GM12878 (cell line): ENCODE measurements around the gene CCDC144A. TPM values are rescaled to one million over a fixed set of nuclear protein-coding genes. Genes with fewer than 3 reads are reported as not detected.

Source experiments
- ATAC-seq: fragments of 200-7000 bp; cut with Tn5 transposase; 3 replicates; pipeline ENCODE4 v1.9.1; 2020; ENCODE audit warnings: mild to moderate bottlenecking, moderate library complexity
- BruUV-seq: library from RNA; stranded (reverse); fragments of 400-500 nt; replicated peaks from 2 replicates; lab custom pipeline; 2021; lab: Mats Ljungman, UMichigan
- CTCF ChIA-PET: fragments of 300-600 bp; sonication (Branson Sonifier 250); formaldehyde crosslinking; extraction: SDS; loops from one replicate; lab custom pipeline; 2021; ENCODE audit warnings: inconsistent platforms; lab: Yijun Ruan, JAX
- POLR2A ChIA-PET: fragments of 350-600 bp; formaldehyde crosslinking; extraction: SDS; loops from one replicate; lab custom pipeline; 2021; ENCODE audit warnings: inconsistent platforms; lab: Charles Lee
- RAD21 ChIA-PET: fragments of 300-600 bp; sonication (Branson Sonifier 250); formaldehyde crosslinking; loops from one replicate; lab custom pipeline; 2023; ENCODE audit warnings: antibody characterized with exemption; ENCODE audit not compliant: unreplicated experiment; lab: Charles Lee
- SMC1A ChIA-PET: fragments of 300-600 bp; sonication (Branson Sonifier 250); formaldehyde crosslinking; loops from one replicate; lab custom pipeline; 2023; ENCODE audit not compliant: unreplicated experiment, uncharacterized antibody; lab: Charles Lee
- DNase-seq: peaks from one replicate; pipeline ENCODE4 v3.0.0-alpha.2; 2011; ENCODE audit warnings: low read depth, low spot score
- FAIRE-seq: peaks from 3 replicates; lab custom pipeline; 2011; peaks lifted over from hg19 to GRCh38; lab: Jason Lieb, UNC
- H2AFZ ChIP-seq: 2 replicates; pipeline ENCODE4 v1.6.0; 2011; ENCODE audit warnings: low read depth, low read length, control low read depth; ENCODE audit not compliant: control insufficient read depth
- H3K27ac ChIP-seq: 2 replicates; pipeline ENCODE4 v1.5.1; 2011; ENCODE audit warnings: control low read depth; ENCODE audit not compliant: control insufficient read depth, insufficient read depth
- H3K27me3 ChIP-seq, 2 experiments: replicated peaks in 1 of 2; 2 replicates each; pipeline versions ENCODE4 v1.6.0 to v1.6.1; 2011; ENCODE audit warnings: low read length in 1 of 2; ENCODE audit not compliant: control insufficient read depth in 2 of 2, insufficient read depth in 2 of 2
- H3K36me3 ChIP-seq, 2 experiments: 2 replicates each; pipeline ENCODE4 v1.5.1; 2011; ENCODE audit warnings: low read length in 1 of 2; ENCODE audit not compliant: control insufficient read depth in 2 of 2, insufficient read depth in 2 of 2
- H3K4me1 ChIP-seq: 2 replicates; pipeline ENCODE4 v1.6.1; 2011; ENCODE audit warnings: mild to moderate bottlenecking, low read length, moderate library complexity, mixed read lengths; ENCODE audit not compliant: control insufficient read depth, insufficient read depth
- H3K4me2 ChIP-seq: 2 replicates; pipeline ENCODE4 v1.6.0; 2011; ENCODE audit warnings: control low read depth; ENCODE audit not compliant: control insufficient read depth, insufficient read depth
- H3K4me3 ChIP-seq: fragments of 200-600 bp; sonication (generic); 2 replicates; pipeline ENCODE4 v1.5.1; 2016
- H3K79me2 ChIP-seq: 2 replicates; pipeline ENCODE4 v1.6.0; 2011; ENCODE audit warnings: low read length; ENCODE audit not compliant: control insufficient read depth, insufficient read depth
- H3K9ac ChIP-seq: 2 replicates; pipeline ENCODE4 v1.8.0; 2011; ENCODE audit warnings: low read length, control low read depth, mixed read lengths; ENCODE audit not compliant: control insufficient read depth, insufficient read depth
- H3K9me3 ChIP-seq: replicated peaks from 3 replicates; pipeline ENCODE4 v1.5.1; 2011; ENCODE audit warnings: mild to moderate bottlenecking, low read length; ENCODE audit not compliant: control insufficient read depth, insufficient read depth
- H4K20me1 ChIP-seq: 2 replicates; pipeline ENCODE4 v1.6.0; 2011; ENCODE audit not compliant: control insufficient read depth, insufficient read depth
- BCL11A ChIP-seq: IDR thresholded peaks from 2 replicates; pipeline ENCODE4 v1.6.1; 2011; ENCODE audit warnings: low read depth, low read length
- HDAC2 ChIP-seq: fragments of 200-600 bp; sonication (generic); IDR thresholded peaks from 2 replicates; pipeline ENCODE4 v1.6.1; 2017
- IRF4 ChIP-seq: IDR thresholded peaks from 2 replicates; pipeline ENCODE4 v1.6.1; 2011; ENCODE audit warnings: low read depth, low read length
- KAT2A ChIP-seq: conservative IDR thresholded peaks from 2 replicates; pipeline ENCODE4 v1.6.1; 2011; ENCODE audit warnings: low read depth, low read length; ENCODE audit not compliant: control insufficient read depth
- MXI1 ChIP-seq: fragments of 150-350 bp; IDR thresholded peaks from 2 replicates; pipeline ENCODE4 v1.6.1; 2011; ENCODE audit warnings: low read depth, mild to moderate bottlenecking, inconsistent platforms, low read length, improper control_type of control experiment
- RBBP5 ChIP-seq: fragments of 200-600 bp; sonication (generic); conservative IDR thresholded peaks from 2 replicates; pipeline ENCODE4 v1.6.1; 2016
- RELA ChIP-seq: fragments of 450-650 bp; IDR thresholded peaks from 2 replicates; pipeline ENCODE4 v1.8.0; 2014; ENCODE audit warnings: borderline replicate concordance; ENCODE audit not compliant: partially characterized antibody
- SMAD1 ChIP-seq: fragments of 450-650 bp; IDR thresholded peaks from 2 replicates; pipeline ENCODE4 v1.6.1; 2018; ENCODE audit warnings: mild to moderate bottlenecking, low read depth; ENCODE audit not compliant: partially characterized antibody
- SP1 ChIP-seq: IDR thresholded peaks from one replicate; pipeline ENCODE4 v1.6.1; 2011; ENCODE audit warnings: low read depth, low read length
- STAT1 ChIP-seq: fragments of 450-650 bp; conservative IDR thresholded peaks from 2 replicates; pipeline ENCODE4 v1.6.1; 2014; ENCODE audit warnings: antibody characterized with exemption, mild to moderate bottlenecking
- STAT3 ChIP-seq: IDR thresholded peaks from 2 replicates; pipeline ENCODE4 v1.6.1; 2011; ENCODE audit warnings: low read depth, low read length, improper control_type of control experiment
- SUZ12 ChIP-seq: fragments of 200-600 bp; sonication (generic); IDR thresholded peaks from one replicate; pipeline ENCODE4 v1.6.1; 2018; ENCODE audit warnings: antibody characterized with exemption, mild to moderate bottlenecking; ENCODE audit not compliant: unreplicated experiment
- ZNF384 ChIP-seq: IDR thresholded peaks from 2 replicates; pipeline ENCODE4 v1.6.1; 2012; ENCODE audit warnings: low read depth, mild to moderate bottlenecking, low read length, improper control_type of control experiment, borderline replicate concordance
- WGBS: methylation state at CpG from one replicate; pipeline ENCODE4 v1.1.6; 2016; ENCODE audit warnings: low lambda C conversion rate; ENCODE audit not compliant: insufficient replicate concordance, insufficient coverage; ENCODE audit errors: missing lambda C conversion rate; 5-methylcytosine and 5-hydroxymethylcytosine counted together
- in situ Hi-C: fragments of 300-500 bp; cut with MboI; formaldehyde crosslinking; loops from 9 replicates; pipeline ENCODE4 v1.14.3; 2018; ENCODE audit warnings: mixed read lengths
- intact Hi-C: fragments of 100-400 bp; cut with micrococcal nuclease; formaldehyde crosslinking; loops from one replicate; pipeline ENCODE4 v1.14.2; 2022; ENCODE audit not compliant: unreplicated experiment
- polyA plus RNA-seq, 11 experiments: library from polyadenylated mRNA; depleted of rRNA in 4 of 11; unstranded in 6 of 11; stranded (reverse) in 5 of 11; fragments of >200 nt; fragmentation: Nextera tagmentation in 4 of 11; fragmentation: Illumina TruSeq in 1 of 11; extraction: Ambion mirVana in 4 of 11; extraction: Trizol in 1 of 11; gene quantifications; 1 replicate in 1 of 11; 2 replicates in 10 of 11; pipeline versions ENCODE4 v1.2.1 to v1.2.3, GENCODE V29; 2011 to 2016; ENCODE audit warnings: inconsistent platforms in 2 of 11, missing spikeins in 2 of 11, low read depth in 1 of 11
- total RNA-seq, 4 experiments: library from RNA; depleted of rRNA in 3 of 4; stranded (reverse); fragments of >200 nt in 3 of 4; fragmentation: Illumina TruSeq in 1 of 4; extraction: Trizol in 1 of 4; gene quantifications; 2 replicates each; pipeline versions ENCODE4 v1.2.1 to v1.2.3, GENCODE V29; 2013 to 2021
- TF ChIP-seq, protein P1 (sequence below): fragments of 150-350 bp; IDR thresholded peaks from 2 replicates; pipeline ENCODE4 v1.6.1; 2016; ENCODE audit warnings: low read depth, low read length
- TF ChIP-seq, protein P2 (sequence below), 3 experiments: IDR thresholded peaks in 2 of 3; conservative IDR thresholded peaks in 1 of 3; 2 replicates each; pipeline ENCODE4 v1.5.1; 2011; ENCODE audit warnings: low read depth in 3 of 3, low read length in 3 of 3, mild to moderate bottlenecking in 3 of 3, control low read depth in 2 of 3, moderate library complexity in 2 of 3, inconsistent platforms in 1 of 3, mixed read lengths in 1 of 3; ENCODE audit not compliant: control insufficient read depth in 2 of 3, insufficient read depth in 1 of 3; ENCODE audit errors: extremely low read depth in 1 of 3
- TF ChIP-seq, protein P3 (sequence below): IDR thresholded peaks from 2 replicates; pipeline ENCODE4 v1.6.1; 2012; ENCODE audit warnings: mild to moderate bottlenecking, low read depth, low read length

The CCDC144A gene
- total and polyA plus RNA-seq, 10 of the 15 experiments (the other 5 are each of a cell fraction or from before 2014, with no cell fraction given), result 0.05 to 1.7 (median 0.79) TPM

DNA sequence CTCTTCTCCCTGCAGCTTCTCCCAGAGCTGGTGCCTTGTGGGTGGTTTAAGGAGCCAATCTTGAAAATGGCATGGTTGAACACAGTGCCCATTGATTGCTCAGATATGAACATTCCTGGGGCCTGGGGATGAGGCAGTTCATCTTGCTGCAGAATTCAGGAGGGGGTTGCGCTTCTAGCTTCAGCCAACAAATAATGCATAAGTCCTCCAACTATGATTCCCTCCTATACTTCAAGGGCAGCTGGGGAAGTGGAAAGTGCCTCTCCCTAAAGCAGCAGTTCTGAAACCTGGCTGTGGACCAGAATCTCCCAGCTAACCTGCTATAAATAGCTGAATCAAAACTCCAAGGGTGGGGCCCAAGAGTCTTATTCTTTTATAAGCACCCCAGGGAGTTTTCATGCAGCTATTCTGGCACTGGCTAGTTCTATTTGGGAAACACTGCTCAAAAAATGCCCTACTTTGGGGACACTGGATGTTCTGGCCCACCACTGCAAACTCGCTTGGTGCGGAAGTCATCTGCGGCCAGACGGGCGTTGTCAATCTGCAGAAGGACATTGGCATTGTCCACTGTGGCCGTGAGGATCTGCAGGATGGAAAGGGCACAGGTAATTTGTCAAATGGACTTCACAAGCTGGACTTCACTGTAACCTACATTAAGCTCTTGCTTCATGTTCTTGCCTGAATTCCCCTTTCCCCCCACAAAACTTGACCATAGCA is 130.3 kb downstream of the CCDC144A start:
- WGBS, result 47% methylated on average over 7 of the region's 7 CpGs
- no peak overlapping the region for H3K9ac ChIP-seq
- ChIA-PET RAD21 (no interaction called here), CTCF (no interaction called here), SMC1A (no interaction called here), POLR2A (no interaction called here)
- H3K4me2 ChIP-seq, result no peak overlapping the region
- no peak overlapping the region for H3K4me3 ChIP-seq
- no peaks in the 10 kb centered on the region for H3K79me2 ChIP-seq
- no peak for FAIRE-seq
- H3K36me3 ChIP-seq, result no peaks in the 10 kb centered on the region
- H3K4me1 ChIP-seq, result no peaks in the 10 kb centered on the region
- in situ Hi-C loops (loop anchor here (25.0 kb wide), 1 partner anchor 1592 kb away; no protein-coding TSS in a partner anchor), intact Hi-C loops (no loop called here)
- BruUV-seq, result no TSS peak
- DNase-seq, result no peak
- no peak overlapping the region for H2AFZ ChIP-seq
- TF ChIP-seq BCL11A (no peak), IRF4 (no peak), STAT3 (no peak), RELA (no peak), MXI1 (no peak), SP1 (no peak), HDAC2 (no peak), ZNF384 (no peak), KAT2A (no peak), STAT1 (no peak), SUZ12 (no peak), SMAD1 (no peak), RBBP5 (no peak)
- TF ChIP-seq, protein P1, sequence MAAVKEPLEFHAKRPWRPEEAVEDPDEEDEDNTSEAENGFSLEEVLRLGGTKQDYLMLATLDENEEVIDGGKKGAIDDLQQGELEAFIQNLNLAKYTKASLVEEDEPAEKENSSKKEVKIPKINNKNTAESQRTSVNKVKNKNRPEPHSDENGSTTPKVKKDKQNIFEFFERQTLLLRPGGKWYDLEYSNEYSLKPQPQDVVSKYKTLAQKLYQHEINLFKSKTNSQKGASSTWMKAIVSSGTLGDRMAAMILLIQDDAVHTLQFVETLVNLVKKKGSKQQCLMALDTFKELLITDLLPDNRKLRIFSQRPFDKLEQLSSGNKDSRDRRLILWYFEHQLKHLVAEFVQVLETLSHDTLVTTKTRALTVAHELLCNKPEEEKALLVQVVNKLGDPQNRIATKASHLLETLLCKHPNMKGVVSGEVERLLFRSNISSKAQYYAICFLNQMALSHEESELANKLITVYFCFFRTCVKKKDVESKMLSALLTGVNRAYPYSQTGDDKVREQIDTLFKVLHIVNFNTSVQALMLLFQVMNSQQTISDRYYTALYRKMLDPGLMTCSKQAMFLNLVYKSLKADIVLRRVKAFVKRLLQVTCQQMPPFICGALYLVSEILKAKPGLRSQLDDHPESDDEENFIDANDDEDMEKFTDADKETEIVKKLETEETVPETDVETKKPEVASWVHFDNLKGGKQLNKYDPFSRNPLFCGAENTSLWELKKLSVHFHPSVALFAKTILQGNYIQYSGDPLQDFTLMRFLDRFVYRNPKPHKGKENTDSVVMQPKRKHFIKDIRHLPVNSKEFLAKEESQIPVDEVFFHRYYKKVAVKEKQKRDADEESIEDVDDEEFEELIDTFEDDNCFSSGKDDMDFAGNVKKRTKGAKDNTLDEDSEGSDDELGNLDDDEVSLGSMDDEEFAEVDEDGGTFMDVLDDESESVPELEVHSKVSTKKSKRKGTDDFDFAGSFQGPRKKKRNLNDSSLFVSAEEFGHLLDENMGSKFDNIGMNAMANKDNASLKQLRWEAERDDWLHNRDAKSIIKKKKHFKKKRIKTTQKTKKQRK, result no peak
- TF ChIP-seq, protein P2, sequence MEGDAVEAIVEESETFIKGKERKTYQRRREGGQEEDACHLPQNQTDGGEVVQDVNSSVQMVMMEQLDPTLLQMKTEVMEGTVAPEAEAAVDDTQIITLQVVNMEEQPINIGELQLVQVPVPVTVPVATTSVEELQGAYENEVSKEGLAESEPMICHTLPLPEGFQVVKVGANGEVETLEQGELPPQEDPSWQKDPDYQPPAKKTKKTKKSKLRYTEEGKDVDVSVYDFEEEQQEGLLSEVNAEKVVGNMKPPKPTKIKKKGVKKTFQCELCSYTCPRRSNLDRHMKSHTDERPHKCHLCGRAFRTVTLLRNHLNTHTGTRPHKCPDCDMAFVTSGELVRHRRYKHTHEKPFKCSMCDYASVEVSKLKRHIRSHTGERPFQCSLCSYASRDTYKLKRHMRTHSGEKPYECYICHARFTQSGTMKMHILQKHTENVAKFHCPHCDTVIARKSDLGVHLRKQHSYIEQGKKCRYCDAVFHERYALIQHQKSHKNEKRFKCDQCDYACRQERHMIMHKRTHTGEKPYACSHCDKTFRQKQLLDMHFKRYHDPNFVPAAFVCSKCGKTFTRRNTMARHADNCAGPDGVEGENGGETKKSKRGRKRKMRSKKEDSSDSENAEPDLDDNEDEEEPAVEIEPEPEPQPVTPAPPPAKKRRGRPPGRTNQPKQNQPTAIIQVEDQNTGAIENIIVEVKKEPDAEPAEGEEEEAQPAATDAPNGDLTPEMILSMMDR (IDR thresholded peaks at IDR 0.05 in 2 of 3, conservative IDR thresholded peaks at IDR 0.05 in 1 of 3; ENCODE audit: control insufficient read depth in 2 of 3, extremely low read depth in 1 of 3, insufficient read depth in 1 of 3, low read depth in 3 of 3, low read length in 3 of 3), result no peak
- TF ChIP-seq, protein P3, sequence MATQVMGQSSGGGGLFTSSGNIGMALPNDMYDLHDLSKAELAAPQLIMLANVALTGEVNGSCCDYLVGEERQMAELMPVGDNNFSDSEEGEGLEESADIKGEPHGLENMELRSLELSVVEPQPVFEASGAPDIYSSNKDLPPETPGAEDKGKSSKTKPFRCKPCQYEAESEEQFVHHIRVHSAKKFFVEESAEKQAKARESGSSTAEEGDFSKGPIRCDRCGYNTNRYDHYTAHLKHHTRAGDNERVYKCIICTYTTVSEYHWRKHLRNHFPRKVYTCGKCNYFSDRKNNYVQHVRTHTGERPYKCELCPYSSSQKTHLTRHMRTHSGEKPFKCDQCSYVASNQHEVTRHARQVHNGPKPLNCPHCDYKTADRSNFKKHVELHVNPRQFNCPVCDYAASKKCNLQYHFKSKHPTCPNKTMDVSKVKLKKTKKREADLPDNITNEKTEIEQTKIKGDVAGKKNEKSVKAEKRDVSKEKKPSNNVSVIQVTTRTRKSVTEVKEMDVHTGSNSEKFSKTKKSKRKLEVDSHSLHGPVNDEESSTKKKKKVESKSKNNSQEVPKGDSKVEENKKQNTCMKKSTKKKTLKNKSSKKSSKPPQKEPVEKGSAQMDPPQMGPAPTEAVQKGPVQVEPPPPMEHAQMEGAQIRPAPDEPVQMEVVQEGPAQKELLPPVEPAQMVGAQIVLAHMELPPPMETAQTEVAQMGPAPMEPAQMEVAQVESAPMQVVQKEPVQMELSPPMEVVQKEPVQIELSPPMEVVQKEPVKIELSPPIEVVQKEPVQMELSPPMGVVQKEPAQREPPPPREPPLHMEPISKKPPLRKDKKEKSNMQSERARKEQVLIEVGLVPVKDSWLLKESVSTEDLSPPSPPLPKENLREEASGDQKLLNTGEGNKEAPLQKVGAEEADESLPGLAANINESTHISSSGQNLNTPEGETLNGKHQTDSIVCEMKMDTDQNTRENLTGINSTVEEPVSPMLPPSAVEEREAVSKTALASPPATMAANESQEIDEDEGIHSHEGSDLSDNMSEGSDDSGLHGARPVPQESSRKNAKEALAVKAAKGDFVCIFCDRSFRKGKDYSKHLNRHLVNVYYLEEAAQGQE, result no peak
- H3K27me3 ChIP-seq, result no peaks in the 10 kb centered on the region
- no peaks in the 10 kb centered on the region for H4K20me1 ChIP-seq
- no peak for ATAC-seq
- H3K27ac ChIP-seq, result no peak overlapping the region
- no peaks in the 10 kb centered on the region for H3K9me3 ChIP-seq
